Stimulated activated CD8-positive, alpha-beta memory T cell treated with anti-CD3 and anti-CD28 coated beads, Interleukin-15, amount 100 ng/mL, for 1 hour (primary cell): Measurements from ENCODE around the gene XYLT2.
"Not testable (repeated sequence)": the region's sequence is repeated elsewhere in the genome, so short reads cannot be mapped to it uniquely, and the experiment has no call there.

Experiments
- DNase-seq: peaks from one replicate; pipeline ENCODE4 v3.0.0-alpha.2; 2020; ENCODE audit warnings: low read depth

XYLT2 gene

DNA sequence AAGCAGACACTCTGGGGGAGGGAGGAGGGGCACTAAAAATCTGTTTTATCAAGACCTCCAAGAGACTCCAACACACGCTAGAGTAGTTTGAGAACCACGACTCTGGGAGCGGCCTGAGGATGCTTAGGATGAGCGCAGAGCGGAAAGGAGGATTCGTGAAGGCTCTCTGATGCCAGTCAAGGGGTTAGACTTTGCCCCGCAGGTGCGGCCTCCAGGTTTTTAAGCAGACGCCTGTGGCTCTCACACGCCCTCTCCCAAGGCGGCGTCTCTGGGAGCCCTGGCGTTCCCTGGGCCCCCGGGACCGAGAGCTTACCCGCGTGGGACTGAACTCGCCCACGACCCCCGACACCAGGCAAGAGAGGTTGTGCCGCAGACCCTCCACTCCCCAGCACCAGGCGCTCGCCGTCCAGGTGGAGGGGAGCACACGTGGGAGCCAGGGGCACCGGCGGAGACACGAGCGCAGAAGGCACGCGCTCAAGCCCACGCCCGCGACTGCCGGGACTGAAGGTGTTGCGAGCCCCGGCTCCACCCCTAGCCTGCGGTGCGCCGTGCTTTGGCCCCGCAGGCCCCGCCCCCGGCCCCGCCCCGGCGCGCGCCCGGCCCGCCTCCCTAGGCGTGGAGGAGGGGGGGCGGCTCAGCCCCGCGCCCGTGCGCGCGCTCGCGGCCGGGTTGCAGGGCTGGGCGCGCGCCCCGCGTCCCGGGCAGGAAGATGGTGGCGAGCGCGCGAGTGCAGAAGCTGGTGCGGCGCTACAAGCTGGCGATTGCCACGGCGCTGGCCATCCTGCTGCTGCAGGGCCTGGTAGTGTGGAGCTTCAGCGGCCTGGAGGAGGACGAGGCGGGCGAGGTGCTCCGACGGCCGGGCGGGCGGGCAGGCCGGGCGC, at the start of gene XYLT2:
XYLT2 (plus strand) TSS at position 695 of the 881 bp plus-strand sequence; CDS start at position 710, 15 bp downstream.
- peak; percentile 77 for DNase-seq

- peak; percentile 62 for DNase-seq
Measured at GRCh38 chr17:50297407-50297865, 48.5 kb upstream of the XYLT2 start.

DNA sequence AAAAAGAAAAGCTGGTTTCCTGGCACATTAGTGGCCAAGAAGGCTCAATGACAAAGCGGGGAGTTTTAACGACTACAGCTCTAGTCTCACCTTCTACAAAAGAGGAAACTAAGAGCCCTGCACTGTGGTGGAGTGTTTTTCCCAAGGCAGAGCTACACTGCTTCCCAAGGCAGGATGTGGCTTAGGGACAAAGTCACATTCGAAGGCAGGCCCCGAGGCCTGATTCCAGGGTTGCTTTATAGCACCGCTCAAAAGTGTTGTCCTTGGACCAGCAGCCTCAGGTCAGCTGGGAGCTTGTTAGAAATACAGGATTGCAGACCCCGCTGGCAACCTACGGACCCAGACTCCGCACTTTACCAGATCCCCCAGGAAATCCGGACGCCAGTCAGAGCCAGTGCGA, 47.9 kb upstream of the XYLT2 start:
- DNase-seq: no peak

GRCh38 chr17:50299776-50300175, 46.1 kb upstream of the XYLT2 start:
- DNase-seq: no peak

DNA sequence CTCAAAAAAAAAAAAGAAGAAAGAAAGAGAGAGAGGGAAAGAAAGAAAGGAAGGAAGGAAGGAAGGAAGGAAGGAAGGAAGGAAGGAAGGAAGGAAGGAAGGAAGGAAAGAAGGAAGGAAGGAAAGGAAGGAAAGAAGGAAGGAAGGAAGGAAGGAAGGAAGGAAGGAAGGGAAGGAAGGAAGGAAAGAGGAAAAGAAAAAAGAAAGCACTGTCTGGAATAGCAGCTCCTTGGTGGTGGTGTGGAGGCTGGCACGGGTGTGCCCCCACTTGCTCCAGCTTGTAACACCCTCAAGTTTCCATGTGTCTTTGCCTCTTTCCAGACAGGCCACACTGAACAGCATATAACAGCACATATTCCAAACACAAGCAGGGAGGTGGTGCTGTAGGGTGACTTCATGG, 45.1 kb upstream of the XYLT2 start:
- not testable (repeated sequence) for DNase-seq

DNA sequence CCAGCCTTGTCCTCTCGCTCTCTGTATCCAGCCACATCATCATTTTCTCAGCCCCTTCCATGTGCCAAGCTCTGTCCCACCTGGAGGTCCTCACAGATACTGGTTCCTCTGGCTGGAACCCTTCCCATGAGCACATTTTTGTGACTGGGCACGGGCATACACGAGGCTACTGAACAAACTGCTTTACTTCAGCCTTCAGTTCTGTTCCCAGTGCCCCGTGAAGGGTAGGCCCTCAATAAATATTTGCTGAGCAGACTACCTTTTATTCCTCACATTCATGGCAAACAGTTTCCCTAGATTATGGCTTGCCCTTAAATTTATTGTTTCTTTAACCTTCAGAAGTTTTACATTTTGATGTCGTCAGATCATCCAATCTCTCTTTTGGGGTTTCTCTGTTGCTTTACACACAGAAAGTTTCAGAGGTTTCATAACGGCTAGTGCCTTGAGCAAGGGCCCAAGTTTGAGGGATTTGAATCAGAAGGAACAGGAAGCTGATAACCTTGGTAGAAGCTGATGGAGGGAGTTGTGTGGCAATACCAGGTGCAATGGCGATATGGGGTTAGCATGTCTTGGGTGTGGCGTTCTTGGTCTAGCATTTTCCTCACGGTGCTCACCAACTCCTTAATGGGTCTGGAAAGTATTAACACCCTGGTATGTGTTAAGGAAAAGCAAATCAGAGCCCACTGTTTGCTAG, 43.9 kb upstream of the XYLT2 start:
- DNase-seq: no peak

- no peak for DNase-seq
Measured at GRCh38 chr17:50303051-50303450, 42.9 kb upstream of the XYLT2 start.

GRCh38 chr17:50303596-50303995, 42.3 kb upstream of the XYLT2 start:
- DNase-seq: no peak

DNA sequence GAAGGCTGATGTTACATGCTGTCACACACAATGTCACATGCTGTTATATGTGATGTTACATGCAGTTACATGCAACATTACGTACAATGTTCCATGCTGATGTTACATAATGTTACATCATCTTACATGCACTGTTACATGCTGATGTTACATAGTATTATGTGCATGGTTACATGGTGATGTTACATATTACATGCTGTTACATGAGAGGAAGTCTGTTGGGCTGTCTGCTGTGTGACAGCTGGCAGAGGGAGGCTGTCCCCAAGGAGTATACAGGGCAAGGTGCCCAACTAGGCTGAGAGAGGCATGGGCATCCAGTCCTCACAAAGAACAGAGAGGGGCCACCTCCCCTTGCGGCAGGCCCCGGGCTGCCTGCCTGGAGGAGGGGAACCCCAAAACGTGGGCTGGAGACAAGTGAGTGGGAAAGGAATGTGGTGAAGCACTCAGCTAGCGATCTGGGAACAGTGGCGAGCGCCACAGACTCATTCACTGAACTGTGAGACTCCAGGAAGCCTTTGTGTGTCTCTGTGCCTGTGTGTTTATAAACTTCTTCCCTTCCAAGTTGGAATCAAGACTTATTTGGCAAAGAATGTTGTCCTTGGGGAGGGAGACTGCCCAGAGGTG, 41.0 kb upstream of the XYLT2 start:
- DNase-seq: no peak

- no peak for DNase-seq
Measured at GRCh38 chr17:50307654-50308053, 38.3 kb upstream of the XYLT2 start.

GRCh38 chr17:50308666-50309065, 37.3 kb upstream of the XYLT2 start:
- no peak for DNase-seq

DNA sequence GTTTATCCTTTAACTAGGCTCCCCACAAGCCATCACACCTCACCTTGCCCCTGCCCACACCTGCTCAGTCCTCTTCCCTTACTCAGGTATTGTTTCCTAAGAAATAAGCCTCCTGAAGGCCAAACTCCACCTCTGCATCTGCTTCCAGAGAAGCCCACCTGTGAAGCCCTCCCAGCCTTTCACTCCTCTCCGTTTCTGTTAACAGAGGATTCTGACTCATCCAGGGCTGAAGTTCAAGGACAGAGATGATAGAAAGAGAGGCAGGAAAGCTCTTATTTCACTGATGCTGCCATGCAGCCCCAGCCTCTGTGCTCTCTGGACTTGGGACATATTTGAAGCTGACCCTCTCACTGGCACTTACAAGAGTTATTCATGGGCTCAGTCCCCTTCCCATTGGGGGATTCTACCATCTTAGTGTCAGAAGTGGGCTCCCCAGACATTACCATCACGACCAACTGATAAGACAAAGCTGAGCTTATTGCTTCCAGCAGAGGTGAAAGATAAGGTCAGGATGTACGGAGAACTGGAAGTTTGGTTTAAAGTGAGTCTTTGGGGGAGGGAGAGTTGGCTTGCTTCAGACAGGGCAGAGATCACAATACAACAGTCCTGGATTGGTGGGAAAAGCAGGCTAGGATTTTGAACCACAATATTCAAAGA, 35.3 kb upstream of the XYLT2 start:
- DNase-seq: no peak

- DNase-seq: no peak
Measured at GRCh38 chr17:50311112-50311460, 34.8 kb upstream of the XYLT2 start.

DNA sequence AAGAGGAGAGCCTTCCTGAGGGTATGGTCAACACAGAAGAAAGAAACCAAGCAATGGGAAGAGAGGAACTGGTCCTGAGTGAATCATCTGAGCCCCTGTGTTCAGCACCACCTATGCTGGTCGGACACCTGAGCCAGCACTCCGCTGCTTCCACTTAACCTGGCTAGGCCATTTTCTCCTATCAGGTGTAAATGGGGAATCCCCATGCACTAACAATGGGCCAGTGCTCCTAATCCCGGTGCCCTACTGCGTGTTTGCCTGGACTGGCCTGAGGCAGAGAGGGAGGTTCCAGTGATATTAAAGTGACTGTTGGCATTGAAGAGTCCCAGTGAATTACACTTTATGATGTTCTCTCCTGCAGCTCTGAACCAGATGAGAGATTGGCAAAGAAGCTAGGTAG, 34.4 kb upstream of the XYLT2 start:
- DNase-seq: no peak

DNA sequence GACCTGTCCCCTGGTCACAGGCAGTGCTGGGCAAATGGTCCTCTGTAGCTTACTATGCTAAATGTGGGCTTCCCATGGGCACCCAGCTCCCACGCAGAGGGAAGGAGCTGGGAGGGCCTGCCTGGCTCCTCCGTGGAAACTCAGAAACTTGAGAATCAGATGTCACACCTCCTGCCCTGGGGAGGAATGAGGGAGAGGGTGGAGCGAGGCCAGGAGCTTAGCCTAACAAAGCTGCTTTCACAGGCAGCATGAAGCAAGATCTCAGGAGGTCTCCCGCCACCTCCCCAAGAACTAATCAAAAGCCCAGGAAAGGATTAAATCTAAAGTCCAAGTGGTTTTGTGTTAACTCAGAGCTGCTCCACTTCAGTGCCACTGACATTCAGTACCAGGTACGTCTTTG, 33.6 kb upstream of the XYLT2 start:
- no peak for DNase-seq

DNA sequence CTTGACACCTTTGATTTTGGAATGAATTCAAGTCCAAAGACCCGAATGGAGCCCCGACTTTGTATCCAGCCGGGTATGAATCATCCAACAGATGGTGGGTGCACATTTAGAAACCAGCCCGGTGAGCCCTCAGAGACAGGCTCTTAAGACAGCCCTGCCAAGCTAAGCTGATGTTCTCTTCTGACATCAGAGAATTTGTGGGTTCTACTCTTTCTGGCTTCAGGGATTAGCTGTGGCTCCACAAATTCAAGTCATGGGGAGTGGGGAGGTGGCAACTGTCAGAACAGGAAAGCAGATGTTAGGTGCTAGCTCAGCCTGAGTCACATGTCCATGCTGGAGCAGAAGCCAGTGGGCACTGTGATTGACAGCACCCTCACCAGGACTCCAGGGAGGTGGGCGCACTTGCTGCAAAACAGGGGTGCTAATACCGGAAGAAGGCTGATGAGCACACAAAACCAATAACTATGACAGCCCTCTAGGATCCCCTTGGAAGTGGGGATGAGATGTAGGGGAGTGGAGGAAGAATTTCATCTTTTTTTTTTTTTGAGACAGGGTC, 31.4 kb upstream of the XYLT2 start:
- no peak for DNase-seq

DNA sequence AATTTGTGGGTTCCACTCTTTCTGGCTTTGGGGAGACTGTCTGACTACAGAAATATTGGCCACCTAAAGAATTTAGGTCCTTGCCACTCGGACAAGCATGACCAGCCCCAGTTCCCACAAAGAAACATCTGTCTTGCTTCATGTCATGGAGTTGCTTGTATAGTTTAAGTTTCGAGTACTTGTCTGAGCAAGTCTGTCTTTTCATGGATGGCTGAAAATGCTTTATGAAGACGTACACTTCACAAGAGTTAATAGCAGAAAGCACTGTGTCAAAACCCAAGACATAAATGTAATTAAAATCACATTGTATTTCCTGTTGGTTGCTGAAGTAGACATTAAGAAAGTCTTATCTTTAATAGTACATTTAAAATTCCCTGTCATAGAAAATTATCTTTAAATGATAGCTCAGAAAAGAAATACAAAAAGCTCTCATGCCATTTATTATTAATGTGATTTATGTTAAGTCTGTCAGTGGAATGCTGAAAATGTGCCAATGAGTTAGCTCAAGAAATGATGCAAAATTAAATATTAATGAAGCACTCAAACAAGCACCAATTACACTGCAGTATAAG, 29.8 kb upstream of the XYLT2 start:
- no peak for DNase-seq

GRCh38 chr17:50316660-50317059, 29.3 kb upstream of the XYLT2 start:
- not testable (repeated sequence) for DNase-seq

- DNase-seq: no peak
Measured at GRCh38 chr17:50317121-50317520, 28.8 kb upstream of the XYLT2 start.

DNA sequence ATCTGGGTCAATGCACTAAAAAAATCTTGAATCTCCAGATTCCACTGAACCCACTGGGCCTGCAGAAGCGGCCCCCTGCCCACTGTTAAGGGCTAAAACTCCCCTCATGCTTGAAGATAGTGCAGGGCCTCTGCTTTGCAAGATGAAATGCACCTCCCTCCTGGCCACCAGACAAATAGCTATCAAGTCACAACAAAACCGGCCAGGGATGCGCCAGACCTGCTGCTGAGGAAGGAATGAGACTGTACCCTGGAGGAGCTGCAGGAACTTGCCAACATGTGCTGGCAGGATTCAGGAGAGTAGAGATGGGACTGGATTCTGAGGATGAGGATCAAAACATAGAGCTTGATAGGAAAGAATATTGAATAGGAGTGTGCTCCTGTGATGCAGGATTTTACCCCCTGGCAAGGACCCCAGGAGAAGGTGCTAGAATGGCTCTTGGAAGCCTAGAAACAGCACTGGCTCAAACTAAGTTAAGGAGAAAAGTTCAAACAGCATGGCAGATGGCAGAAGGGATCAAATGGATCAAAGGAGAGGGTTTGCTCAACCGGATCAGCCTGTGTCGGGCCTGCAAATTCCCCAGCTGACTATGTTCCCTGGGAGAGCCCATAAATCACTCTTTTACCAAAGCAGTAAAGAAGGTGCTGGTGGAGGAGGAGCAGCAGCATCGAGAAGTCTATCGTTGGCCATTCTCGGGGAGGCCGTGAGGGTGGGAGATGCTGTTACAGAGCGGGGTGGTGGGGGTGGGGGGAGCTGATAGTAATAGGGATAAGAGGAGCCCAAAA, 27.2 kb upstream of the XYLT2 start:
- no peak for DNase-seq
